Activated CD8-positive, alpha-beta T cell treated with anti-CD3 and anti-CD28 coated beads for 36 hours (primary cell): ENCODE data around the gene DIPK1A. TPM values are rescaled to one million over a fixed set of nuclear protein-coding genes. Genes with fewer than 3 reads are reported as not detected.
A peak's percentile ranks its signal among the peaks of the same experiment; 100 is the strongest.

ENCODE experiments used
- ATAC-seq: fragments of 200-7000 bp; cut with Tn5 transposase; one replicate; pipeline ENCODE4 v1.10.0; 2021; ENCODE audit warnings: mild to moderate bottlenecking, moderate library complexity
- CTCF ChIA-PET: fragments of 350-600 bp; sonication (Branson Sonifier 250); formaldehyde crosslinking; loops from one replicate; lab custom pipeline; 2021; ENCODE audit warnings: antibody characterized with exemption; lab: Charles Lee
- POLR2A ChIA-PET: fragments of 350-600 bp; sonication (Branson Sonifier 250); formaldehyde crosslinking; loops from one replicate; lab custom pipeline; 2021; ENCODE audit warnings: antibody characterized with exemption; lab: Charles Lee
- DNase-seq: peaks from one replicate; pipeline ENCODE4 v3.0.0-alpha.2; 2020
- H3K27ac Mint-ChIP-seq: one replicate; pipeline ENCODE4 v1.8.0; 2021; ENCODE audit warnings: mild to moderate bottlenecking, mixed read lengths
- H3K27me3 Mint-ChIP-seq: one replicate; pipeline ENCODE4 v1.8.0; 2021; ENCODE audit warnings: mixed read lengths
- H3K36me3 Mint-ChIP-seq: one replicate; pipeline ENCODE4 v1.8.0; 2021; ENCODE audit warnings: low read depth, mixed read lengths
- H3K4me1 Mint-ChIP-seq: one replicate; pipeline ENCODE4 v1.8.0; 2021; ENCODE audit warnings: low read depth, mixed read lengths
- H3K4me3 Mint-ChIP-seq: one replicate; pipeline ENCODE4 v1.8.0; 2021; ENCODE audit warnings: mild to moderate bottlenecking, moderate library complexity, mixed read lengths
- H3K9me3 Mint-ChIP-seq: one replicate; pipeline ENCODE4 v1.8.0; 2021; ENCODE audit warnings: mixed read lengths
- CTCF ChIP-seq: fragments of 200-600 bp; IDR thresholded peaks from one replicate; pipeline ENCODE4 v1.8.0; 2022; ENCODE audit warnings: antibody characterized with exemption, mild to moderate bottlenecking
- intact Hi-C: fragments of 100-400 bp; cut with micrococcal nuclease; formaldehyde crosslinking; loops from one replicate; pipeline ENCODE4 v1.10.0; 2022
- total RNA-seq, 2 experiments: library from RNA; stranded (reverse); gene quantifications; one replicate each; pipeline ENCODE4 v1.2.3, GENCODE V29; 2021

Gene DIPK1A
- total RNA-seq, 2 experiments from 2014 or later = 8.1 to 9.0 TPM

- H3K9me3 Mint-ChIP-seq = no peaks in the 10 kb centered on the region
- CTCF ChIA-PET = interaction anchor here (0.8 to 1.6 kb wide), 3 partner anchors 19 to 155 kb away, joined by 3 to 4 read pairs (median 4); no protein-coding TSS in a partner anchor
Measured at GRCh38 chr1:92838519-92838918, 122.7 kb downstream of the DIPK1A start.

GRCh38 chr1:92837062-92837461 lies 124.2 kb downstream of the DIPK1A start:
- Mint-ChIP-seq H3K4me3 (peak overlapping the region; percentile 99), H3K9me3 (no peaks in the 10 kb centered on the region), H3K4me1 (peaks cover 67% of the 10 kb centered on the region), H3K27ac (peak overlapping the region; percentile 99), H3K27me3 (no peaks in the 10 kb centered on the region), H3K36me3 (peaks cover 94% of the 10 kb centered on the region)
- intact Hi-C loops = no loop called here
- POLR2A ChIA-PET = interaction anchor here (1.0 to 1.7 kb wide), 3 partner anchors 12 to 143 kb away, joined by 3 to 6 read pairs (median 5); no protein-coding TSS in a partner anchor
- no peak for TF ChIP-seq CTCF
- CTCF ChIA-PET = interaction anchor here (1.4 to 1.6 kb wide), 4 partner anchors 22 to 272 kb away, joined by 3 to 4 read pairs (median 4); no protein-coding TSS in a partner anchor
- DNase-seq (no peak), ATAC-seq (no peak)

More at GRCh38 chr1:92838519-92838918, 122.7 kb downstream of the DIPK1A start:
- H3K4me1 Mint-ChIP-seq = peaks cover 67% of the 10 kb centered on the region
- H3K4me3 Mint-ChIP-seq = peak overlapping the region; percentile 99
- peaks cover 88% of the 10 kb centered on the region for H3K36me3 Mint-ChIP-seq
- intact Hi-C loops = no loop called here
- DNase-seq (no peak), ATAC-seq (peak; percentile 26)
- POLR2A ChIA-PET = interaction anchor here (1.0 to 1.7 kb wide), 6 partner anchors 53 to 355 kb away, joined by 3 to 6 read pairs (median 4); partner anchors contain the start of genes DIPK1A and EVI5
- no peaks in the 10 kb centered on the region for H3K27me3 Mint-ChIP-seq
- TF ChIP-seq CTCF = no peak
- peak overlapping the region; percentile 99 for H3K27ac Mint-ChIP-seq

- Mint-ChIP-seq H3K27ac (peak overlapping the region; percentile 99), H3K4me1 (peaks cover 53% of the 10 kb centered on the region), H3K27me3 (no peaks in the 10 kb centered on the region), H3K4me3 (peak overlapping the region; percentile 99), H3K9me3 (no peaks in the 10 kb centered on the region), H3K36me3 (peaks cover 78% of the 10 kb centered on the region)
- DNase-seq = no peak
- no peak for ATAC-seq
- intact Hi-C loops = no loop called here
- POLR2A ChIA-PET = interaction anchor here (1.4 to 2.0 kb wide), 4 partner anchors 9 to 349 kb away, joined by 3 to 9 read pairs (median 5); no protein-coding TSS in a partner anchor
- no peak for TF ChIP-seq CTCF
- CTCF ChIA-PET = interaction anchor here (1.1 to 1.2 kb wide), 2 partner anchors 24 to 159 kb away, joined by 3 to 4 read pairs; no protein-coding TSS in a partner anchor
Measured at GRCh38 chr1:92834617-92835016, 126.6 kb downstream of the DIPK1A start.

- intact Hi-C loops = no loop called here
- Mint-ChIP-seq H3K4me1 (peaks cover 47% of the 10 kb centered on the region), H3K9me3 (no peaks in the 10 kb centered on the region), H3K4me3 (peak overlapping the region; percentile 99), H3K36me3 (peaks cover 71% of the 10 kb centered on the region), H3K27me3 (no peaks in the 10 kb centered on the region), H3K27ac (peak overlapping the region; percentile 99)
- no peak for TF ChIP-seq CTCF
- ATAC-seq = no peak
- DNase-seq = peak; percentile 38
- ChIA-PET CTCF (no interaction called here), POLR2A (interaction anchor here (0.6 to 2.0 kb wide), 5 partner anchors 9 to 436 kb away, joined by 3 to 9 read pairs (median 5); no protein-coding TSS in a partner anchor)
Measured at GRCh38 chr1:92833840-92834239, 127.4 kb downstream of the DIPK1A start.

- intact Hi-C loops = no loop called here
- Mint-ChIP-seq H3K27ac (peak overlapping the region; percentile 99), H3K27me3 (no peaks in the 10 kb centered on the region), H3K4me3 (peak overlapping the region; percentile 99), H3K9me3 (no peaks in the 10 kb centered on the region), H3K36me3 (peaks cover 58% of the 10 kb centered on the region), H3K4me1 (peaks cover 35% of the 10 kb centered on the region)
- ChIA-PET CTCF (interaction anchor here (0.7 to 2.7 kb wide), 20 partner anchors 9 to 349 kb away, joined by 3 to 25 read pairs (median 4); partner anchors contain the start of genes DIPK1A and MTF2), POLR2A (interaction anchor here (0.6 to 2.7 kb wide), 16 partner anchors 9 to 513 kb away, joined by 3 to 30 read pairs (median 4); partner anchors contain the start of genes DIPK1A, EVI5 and MTF2)
- TF ChIP-seq CTCF = no peak
- DNase-seq = no peak
- no peak for ATAC-seq
Measured at GRCh38 chr1:92832537-92833114, 128.6 kb downstream of the DIPK1A start.
